ENCODE measurements around the gene PDE4A. TPM values are rescaled to one million over a fixed set of nuclear protein-coding genes. Genes with fewer than 3 reads are reported as not detected.

The PDE4A gene
- total and polyA plus RNA-seq, 10 of the 15 experiments (the other 5 are each of a cell fraction or from before 2014, with no cell fraction given) = 0.24 to 13.3 (median 4.9) TPM

- H3K4me3 ChIP-seq = no peak overlapping the region
- no peak for DNase-seq (ENCODE audit: low read depth, low spot score)
- H3K79me2 ChIP-seq (ENCODE audit: control insufficient read depth, insufficient read depth, low read length) = no peaks in the 10 kb centered on the region
- no peaks in the 10 kb centered on the region for H3K36me3 ChIP-seq (ENCODE audit: control insufficient read depth in 2 of 2, insufficient read depth in 2 of 2, low read length in 1 of 2)
- no peak overlapping the region; the same call in 1 of the 2 replicates for H3K27ac ChIP-seq (ENCODE audit: control insufficient read depth, insufficient read depth)
- peaks cover 0 to 3% of the 10 kb centered on the region in 2 experiments; a peak in 2 of 4 replicates for H3K27me3 ChIP-seq (replicated peaks in 1 of 2; ENCODE audit: control insufficient read depth in 2 of 2, insufficient read depth in 2 of 2, low read length in 1 of 2)
- BruUV-seq (replicated peaks) = no TSS peak
- ChIA-PET POLR2A (interaction anchor here (0.5 to 8.3 kb wide), 11 partner anchors 10 to 192 kb away, joined by 3 to 122 read pairs (median 3); partner anchors contain the start of genes KEAP1 and PDE4A), SMC1A (ENCODE audit: uncharacterized antibody, unreplicated experiment) (interaction anchor here (0.7 to 16.0 kb wide), 4 partner anchors 7 to 160 kb away, joined by 3 to 364 read pairs (median 64); partner anchors contain the start of genes CDKN2D and PDE4A), RAD21 (ENCODE audit: unreplicated experiment) (interaction anchor here (0.7 to 7.8 kb wide), 8 partner anchors 11 to 139 kb away, joined by 3 to 209 read pairs (median 4); partner anchors contain the start of gene PDE4A), CTCF (interaction anchor here (1.3 to 28.5 kb wide), 2 partner anchors 17 to 291 kb away, joined by 5 to 1053 read pairs; partner anchors contain the start of gene PDE4A)
- 30% methylated on average over 18 of the region's 18 CpGs for WGBS (ENCODE audit: insufficient coverage, insufficient replicate concordance, low lambda C conversion rate, missing lambda C conversion rate)
- no peak overlapping the region; the same call in 1 of the 2 replicates for H3K9ac ChIP-seq (ENCODE audit: control insufficient read depth, insufficient read depth, low read length)
- no peaks in the 10 kb centered on the region for H3K9me3 ChIP-seq (replicated peaks; ENCODE audit: control insufficient read depth, insufficient read depth, low read length)
- ATAC-seq = peak; percentile 34
- H2AFZ ChIP-seq (ENCODE audit: control insufficient read depth, low read depth, low read length) = no peak overlapping the region; the same call in 1 of the 2 replicates
- H4K20me1 ChIP-seq (ENCODE audit: control insufficient read depth, insufficient read depth) = no peaks in the 10 kb centered on the region
- FAIRE-seq = no peak
- intact Hi-C loops (cut with micrococcal nuclease; ENCODE audit: unreplicated experiment) (loop anchor here (10.0 kb wide), 1 partner anchor 96 kb away; the partner anchor contains the start of gene KEAP1), in situ Hi-C loops (cut with MboI) (no loop called here)
- H3K4me1 ChIP-seq (ENCODE audit: control insufficient read depth, insufficient read depth, low read length) = peaks cover 58% of the 10 kb centered on the region
- H3K4me2 ChIP-seq (ENCODE audit: control insufficient read depth, insufficient read depth) = peak overlapping the region; percentile 39
- TF ChIP-seq, protein P1, sequence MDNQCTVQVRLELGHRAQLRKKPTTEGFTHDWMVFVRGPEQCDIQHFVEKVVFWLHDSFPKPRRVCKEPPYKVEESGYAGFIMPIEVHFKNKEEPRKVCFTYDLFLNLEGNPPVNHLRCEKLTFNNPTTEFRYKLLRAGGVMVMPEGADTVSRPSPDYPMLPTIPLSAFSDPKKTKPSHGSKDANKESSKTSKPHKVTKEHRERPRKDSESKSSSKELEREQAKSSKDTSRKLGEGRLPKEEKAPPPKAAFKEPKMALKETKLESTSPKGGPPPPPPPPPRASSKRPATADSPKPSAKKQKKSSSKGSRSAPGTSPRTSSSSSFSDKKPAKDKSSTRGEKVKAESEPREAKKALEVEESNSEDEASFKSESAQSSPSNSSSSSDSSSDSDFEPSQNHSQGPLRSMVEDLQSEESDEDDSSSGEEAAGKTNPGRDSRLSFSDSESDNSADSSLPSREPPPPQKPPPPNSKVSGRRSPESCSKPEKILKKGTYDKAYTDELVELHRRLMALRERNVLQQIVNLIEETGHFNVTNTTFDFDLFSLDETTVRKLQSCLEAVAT (IDR thresholded peaks at IDR 0.05) = peak; percentile 75
- TF ChIP-seq NR2C2 (IDR thresholded peaks at IDR 0.05; ENCODE audit: borderline replicate concordance, control insufficient read depth, insufficient read length, low read depth) (no peak), TCF12 (IDR thresholded peaks at IDR 0.05; ENCODE audit: low read depth, low read length) (peak; percentile 3; the same call in 1 of the 2 replicates), RELA (IDR thresholded peaks at IDR 0.05; ENCODE audit: borderline replicate concordance, partially characterized antibody) (no peak), CHD1 (IDR thresholded peaks at IDR 0.05; ENCODE audit: low read depth, low read length) (no peak), ZNF622 (IDR thresholded peaks at IDR 0.05) (no peak), PML (IDR thresholded peaks at IDR 0.05; ENCODE audit: low read length) (no peak), IKZF1 (conservative IDR thresholded peaks at IDR 0.05) (peak; percentile 93), SMAD5 (IDR thresholded peaks at IDR 0.05; ENCODE audit: low read depth) (no peak), POLR2A (IDR thresholded peaks at IDR 0.05; ENCODE audit: low read depth, low read length) (peak; percentile 59), SIN3A (IDR thresholded peaks at IDR 0.05; ENCODE audit: low read depth, low read length) (0 out of 2 replicates have a peak, but pooled peaks have one; percentile 45), ATF7 (IDR thresholded peaks at IDR 0.05; ENCODE audit: low read depth) (peak; percentile 87), ZNF217 (IDR thresholded peaks at IDR 0.05) (no peak), EZH2 (IDR thresholded peaks at IDR 0.05; ENCODE audit: borderline replicate concordance, control insufficient read depth, low read depth, low read length) (no peak), ZNF384 (IDR thresholded peaks at IDR 0.05; ENCODE audit: borderline replicate concordance, low read depth, low read length) (no peak), DPF2 (IDR thresholded peaks at IDR 0.05) (peak; percentile 96), MTA3 (IDR thresholded peaks at IDR 0.05; ENCODE audit: borderline replicate concordance, low read length) (no peak; the same call in 1 of the 2 replicates), SPI1 (IDR thresholded peaks at IDR 0.05; ENCODE audit: borderline replicate concordance, insufficient read depth, low read depth, low read length) (peak; percentile 95), CEBPB (IDR thresholded peaks at IDR 0.05; ENCODE audit: borderline replicate concordance in 1 of 2, low read depth in 2 of 2, low read length in 2 of 2) (no peak), CBX5 (IDR thresholded peaks at IDR 0.05; ENCODE audit: low read depth) (no peak)
Observed at GRCh38 chr19:10408511-10409283, 11.6 kb upstream of the PDE4A start.

Data from GM12878 (cell line).